ENCODE data around the gene PPM1M. TPM values are rescaled to one million over a fixed set of nuclear protein-coding genes. Genes with fewer than 3 reads are reported as not detected.

The PPM1M gene
- total and polyA plus RNA-seq, 2 experiments from 2014 or later, result 6.2 to 10.7 TPM

DNA sequence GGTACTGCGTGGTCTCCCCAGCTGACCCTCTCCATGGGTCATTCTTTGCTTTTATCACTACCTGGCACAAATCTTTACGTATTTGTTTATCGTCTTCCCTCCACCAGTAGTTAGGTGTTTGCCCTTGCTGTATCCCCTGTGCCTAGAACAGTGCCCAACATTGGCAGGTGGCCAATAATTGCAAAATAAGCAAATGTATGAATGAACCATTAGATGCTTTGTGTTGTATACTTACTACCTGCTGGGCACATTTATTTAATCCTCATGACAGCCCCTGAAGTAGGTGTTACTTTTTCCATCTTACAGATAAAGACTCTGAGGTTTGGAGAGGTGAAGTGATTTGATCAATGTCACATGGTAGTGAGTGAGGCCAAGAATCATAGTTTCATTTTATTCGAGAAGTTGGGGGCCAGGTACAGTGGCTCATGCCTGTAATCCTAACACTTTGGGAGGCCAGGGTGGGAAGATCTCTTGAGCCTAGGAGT, 4.6 kb upstream of the PPM1M start:
- peak overlapping the region; percentile 47 for H3K27ac ChIP-seq
- no peak for DNase-seq (ENCODE audit: low spot score)
- H3K9me3 ChIP-seq (ENCODE audit: low read depth), result no peaks in the 10 kb centered on the region
- H3K9me2 ChIP-seq (replicated peaks; ENCODE audit: insufficient read depth), result no peaks in the 10 kb centered on the region
- no peak for TF ChIP-seq CTCF (IDR thresholded peaks at IDR 0.05; ENCODE audit: poor library complexity)
- TF ChIP-seq EZH2 (IDR thresholded peaks at IDR 0.05; ENCODE audit: borderline replicate concordance), result no peak
- no peak for TF ChIP-seq EZH2phosphoT487 (IDR thresholded peaks at IDR 0.05; ENCODE audit: low read depth, severe bottlenecking, unreplicated experiment)
- H3K79me2 ChIP-seq, result peaks cover 32% of the 10 kb centered on the region
- H3K27me3 ChIP-seq, result no peaks in the 10 kb centered on the region
- H4K20me1 ChIP-seq (ENCODE audit: insufficient read depth, poor library complexity, severe bottlenecking), result peaks cover 7% of the 10 kb centered on the region
- H3K4me1 ChIP-seq (ENCODE audit: insufficient read depth), result peaks cover 37% of the 10 kb centered on the region
- H3K36me3 ChIP-seq (replicated peaks; ENCODE audit: insufficient read depth, low read depth), result no peaks in the 10 kb centered on the region
- H3K4me2 ChIP-seq, result no peak overlapping the region
- H2AFZ ChIP-seq, result no peak overlapping the region
- no peak overlapping the region for H3K4me3 ChIP-seq
- WGBS (ENCODE audit: low lambda C conversion rate, missing lambda C conversion rate), result 97% methylated on average over 4 of the region's 4 CpGs

DNA sequence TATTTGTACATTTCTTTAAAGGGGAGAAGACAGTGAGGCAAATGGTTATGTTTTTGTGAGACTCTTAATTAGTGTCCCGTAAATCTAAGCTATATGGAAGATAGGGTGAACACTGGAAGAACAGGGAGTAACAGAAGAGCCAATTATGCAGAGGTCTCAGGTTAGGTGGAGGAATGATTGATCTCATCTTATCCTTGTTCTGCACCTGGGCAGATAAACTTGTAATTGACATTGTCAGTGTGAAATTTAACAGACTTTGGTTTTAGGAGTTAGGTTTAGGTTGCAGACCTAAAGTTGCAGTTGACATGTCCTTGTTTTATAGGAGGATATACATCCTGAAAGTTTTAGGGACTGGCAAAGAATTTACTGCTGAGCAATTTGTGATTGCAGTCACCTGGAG, 3.5 kb upstream of the PPM1M start:
- no peak for TF ChIP-seq CTCF (IDR thresholded peaks at IDR 0.05; ENCODE audit: poor library complexity)
- TF ChIP-seq EZH2 (IDR thresholded peaks at IDR 0.05; ENCODE audit: borderline replicate concordance), result no peak
- no peak for TF ChIP-seq EZH2phosphoT487 (IDR thresholded peaks at IDR 0.05; ENCODE audit: low read depth, severe bottlenecking, unreplicated experiment)
- Histone ChIP-seq H3K27ac (no peak overlapping the region), H4K20me1 (ENCODE audit: insufficient read depth, poor library complexity, severe bottlenecking) (peaks cover 7% of the 10 kb centered on the region), H3K4me2 (no peak overlapping the region), H3K36me3 (replicated peaks; ENCODE audit: insufficient read depth, low read depth) (no peaks in the 10 kb centered on the region), H3K4me3 (no peak overlapping the region), H3K9me3 (ENCODE audit: low read depth) (no peaks in the 10 kb centered on the region), H3K4me1 (ENCODE audit: insufficient read depth) (peaks cover 41% of the 10 kb centered on the region), H3K27me3 (no peaks in the 10 kb centered on the region), H3K79me2 (peaks cover 21% of the 10 kb centered on the region), H2AFZ (no peak overlapping the region), H3K9me2 (replicated peaks; ENCODE audit: insufficient read depth) (no peaks in the 10 kb centered on the region)
- DNase-seq (ENCODE audit: low spot score), result no peak
- WGBS (ENCODE audit: low lambda C conversion rate, missing lambda C conversion rate), result 63% methylated on average over 1 of the region's 1 CpG

GRCh38 chr3:52243791-52244628, 1.5 kb upstream of the PPM1M start:
- H2AFZ ChIP-seq, result no peak overlapping the region
- no peaks in the 10 kb centered on the region for H3K9me3 ChIP-seq (ENCODE audit: low read depth)
- no peaks in the 10 kb centered on the region for H3K36me3 ChIP-seq (replicated peaks; ENCODE audit: insufficient read depth, low read depth)
- no peaks in the 10 kb centered on the region for H4K20me1 ChIP-seq (ENCODE audit: insufficient read depth, poor library complexity, severe bottlenecking)
- no peaks in the 10 kb centered on the region for H3K27me3 ChIP-seq
- no peak overlapping the region for H3K27ac ChIP-seq
- DNase-seq (ENCODE audit: low spot score), result peak; percentile 10
- no peak overlapping the region for H3K4me3 ChIP-seq
- no peak for TF ChIP-seq EZH2 (IDR thresholded peaks at IDR 0.05; ENCODE audit: borderline replicate concordance)
- H3K9me2 ChIP-seq (replicated peaks; ENCODE audit: insufficient read depth), result no peaks in the 10 kb centered on the region
- 86% methylated on average over 9 of the region's 9 CpGs for WGBS (ENCODE audit: low lambda C conversion rate, missing lambda C conversion rate)
- peaks cover 25% of the 10 kb centered on the region for H3K4me1 ChIP-seq (ENCODE audit: insufficient read depth)
- H3K4me2 ChIP-seq, result no peak overlapping the region
- peaks cover 4% of the 10 kb centered on the region for H3K79me2 ChIP-seq

DNA sequence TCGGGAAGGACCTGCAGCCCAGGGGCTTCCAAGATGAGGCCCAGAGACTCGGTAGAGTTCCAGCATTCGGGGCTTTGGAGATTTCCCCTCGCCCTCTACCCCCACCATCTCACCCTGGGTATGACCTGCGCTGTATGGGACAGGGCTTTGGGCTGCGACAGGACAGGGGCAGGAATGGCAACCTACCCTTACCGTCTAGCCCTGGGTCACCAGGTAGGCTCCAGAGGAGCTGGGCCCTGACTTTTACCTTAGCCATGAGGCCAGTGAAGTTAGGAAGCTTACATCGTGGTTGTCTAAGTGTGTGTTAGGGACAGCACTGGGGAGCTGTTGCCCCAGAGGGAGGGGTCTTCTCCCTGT, 683 bp downstream of the PPM1M start:
- Histone ChIP-seq H3K27ac (peak overlapping the region; percentile 24), H3K27me3 (no peaks in the 10 kb centered on the region), H3K4me3 (peak overlapping the region; percentile 24), H3K9me2 (replicated peaks; ENCODE audit: insufficient read depth) (no peaks in the 10 kb centered on the region), H3K36me3 (replicated peaks; ENCODE audit: insufficient read depth, low read depth) (no peaks in the 10 kb centered on the region), H3K4me2 (peak overlapping the region; percentile 94), H3K9me3 (ENCODE audit: low read depth) (no peaks in the 10 kb centered on the region), H3K79me2 (no peaks in the 10 kb centered on the region), H4K20me1 (ENCODE audit: insufficient read depth, poor library complexity, severe bottlenecking) (no peaks in the 10 kb centered on the region), H3K4me1 (ENCODE audit: insufficient read depth) (peaks cover 17% of the 10 kb centered on the region), H2AFZ (peak overlapping the region; percentile 53)
- WGBS (ENCODE audit: low lambda C conversion rate, missing lambda C conversion rate), result 35% methylated on average over 8 of the region's 8 CpGs
- TF ChIP-seq EZH2 (IDR thresholded peaks at IDR 0.05; ENCODE audit: borderline replicate concordance) (no peak), EZH2phosphoT487 (IDR thresholded peaks at IDR 0.05; ENCODE audit: low read depth, severe bottlenecking, unreplicated experiment) (no peak), CTCF (IDR thresholded peaks at IDR 0.05; ENCODE audit: poor library complexity) (no peak)
- no peak for DNase-seq (ENCODE audit: low spot score)
